ENCODE data around the gene MYADM.

The MYADM gene

DNA sequence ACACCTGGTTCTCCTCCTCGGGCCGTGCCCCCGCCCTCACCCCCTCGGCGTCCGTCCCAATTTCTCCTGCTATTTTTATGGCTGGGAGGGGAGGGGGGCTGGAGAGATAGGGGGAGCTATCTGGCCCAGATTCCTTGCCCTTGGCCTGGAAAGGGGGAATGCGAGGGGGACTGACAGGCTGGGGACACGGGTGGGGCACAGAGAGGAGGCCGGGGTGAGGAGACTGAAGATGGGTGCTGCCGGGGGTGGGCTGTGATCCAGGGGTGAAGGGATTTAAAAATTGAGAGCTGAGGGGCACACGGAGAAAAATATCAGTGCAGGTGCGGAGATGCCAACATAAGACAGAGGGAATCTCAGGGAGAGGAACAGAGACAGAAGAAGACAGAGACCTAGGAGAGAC, 16.6 kb downstream of the MYADM start:
- no peak for DNase-seq (ENCODE audit: low read depth in 1 of 2, low spot score in 1 of 2)

- no peak for DNase-seq (ENCODE audit: low read depth in 1 of 2, low spot score in 1 of 2)
Observed at GRCh38 chr19:53885036-53885435, 17.4 kb downstream of the MYADM start.

DNA sequence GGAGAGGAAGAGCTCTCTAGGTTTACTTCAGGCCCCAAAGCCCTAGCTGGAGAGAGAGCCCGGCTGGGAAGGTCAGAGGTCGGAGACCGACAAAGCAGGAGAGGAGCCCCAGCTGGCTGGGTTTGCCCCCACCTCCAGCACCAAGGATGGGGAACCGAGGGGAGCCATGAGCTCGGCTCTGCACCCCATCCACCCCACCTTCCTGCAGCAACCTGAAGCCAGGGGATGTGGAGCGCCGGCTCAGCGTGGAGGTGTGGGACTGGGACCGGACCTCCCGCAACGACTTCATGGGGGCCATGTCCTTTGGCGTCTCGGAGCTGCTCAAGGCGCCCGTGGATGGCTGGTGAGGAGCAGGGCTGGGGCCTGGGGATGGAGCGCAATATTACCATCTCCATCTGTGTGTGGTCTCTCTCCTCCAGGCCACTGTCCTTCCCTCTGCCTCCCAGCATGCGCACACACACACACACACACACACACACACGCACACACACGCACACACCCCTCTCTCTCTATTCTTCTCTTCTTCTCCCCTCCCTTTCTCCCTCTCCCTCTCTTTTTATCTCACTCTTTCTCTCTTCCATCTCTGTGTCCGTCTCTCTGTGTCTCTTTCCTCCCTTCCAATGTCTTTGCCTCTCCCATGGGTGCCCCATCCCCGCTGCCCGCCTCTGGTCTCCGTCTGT, 24.8 kb downstream of the MYADM start:
- no peak for DNase-seq (ENCODE audit: low read depth in 1 of 2, low spot score in 1 of 2)

GRCh38 chr19:53892981-53893325, 25.3 kb downstream of the MYADM start:
- no peak for DNase-seq (ENCODE audit: low read depth in 1 of 2, low spot score in 1 of 2)

DNA sequence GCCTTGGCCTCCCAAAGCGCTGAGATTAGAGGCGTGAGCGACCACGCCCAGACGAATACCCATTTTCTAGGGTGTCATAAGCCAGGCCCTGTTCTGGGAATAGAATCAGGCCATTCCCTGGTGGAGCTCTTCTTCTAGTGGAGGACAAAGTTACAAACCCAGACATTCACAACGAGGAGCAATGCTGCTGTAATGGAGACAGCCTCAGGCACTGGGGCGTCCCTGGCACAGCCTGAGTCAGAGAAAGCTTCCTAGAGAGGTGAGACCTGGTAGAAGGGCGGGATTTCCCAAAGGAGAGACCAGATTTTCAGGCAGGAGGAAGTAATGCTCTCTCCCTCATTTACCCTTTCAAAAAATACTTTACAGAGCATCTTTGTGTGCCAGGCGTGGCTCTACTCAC, 27.0 kb downstream of the MYADM start:
- DNase-seq (ENCODE audit: low read depth in 1 of 2, low spot score in 1 of 2) = no peak

GRCh38 chr19:53896682-53897081, 29.0 kb downstream of the MYADM start:
- no peak for DNase-seq (ENCODE audit: low read depth in 1 of 2, low spot score in 1 of 2)

GRCh38 chr19:53897459-53897858, 29.8 kb downstream of the MYADM start:
- no peak for DNase-seq (ENCODE audit: low read depth in 1 of 2, low spot score in 1 of 2)

GRCh38 chr19:53898166-53898565, 30.5 kb downstream of the MYADM start:
- no peak for DNase-seq (ENCODE audit: low read depth in 1 of 2, low spot score in 1 of 2)

DNA sequence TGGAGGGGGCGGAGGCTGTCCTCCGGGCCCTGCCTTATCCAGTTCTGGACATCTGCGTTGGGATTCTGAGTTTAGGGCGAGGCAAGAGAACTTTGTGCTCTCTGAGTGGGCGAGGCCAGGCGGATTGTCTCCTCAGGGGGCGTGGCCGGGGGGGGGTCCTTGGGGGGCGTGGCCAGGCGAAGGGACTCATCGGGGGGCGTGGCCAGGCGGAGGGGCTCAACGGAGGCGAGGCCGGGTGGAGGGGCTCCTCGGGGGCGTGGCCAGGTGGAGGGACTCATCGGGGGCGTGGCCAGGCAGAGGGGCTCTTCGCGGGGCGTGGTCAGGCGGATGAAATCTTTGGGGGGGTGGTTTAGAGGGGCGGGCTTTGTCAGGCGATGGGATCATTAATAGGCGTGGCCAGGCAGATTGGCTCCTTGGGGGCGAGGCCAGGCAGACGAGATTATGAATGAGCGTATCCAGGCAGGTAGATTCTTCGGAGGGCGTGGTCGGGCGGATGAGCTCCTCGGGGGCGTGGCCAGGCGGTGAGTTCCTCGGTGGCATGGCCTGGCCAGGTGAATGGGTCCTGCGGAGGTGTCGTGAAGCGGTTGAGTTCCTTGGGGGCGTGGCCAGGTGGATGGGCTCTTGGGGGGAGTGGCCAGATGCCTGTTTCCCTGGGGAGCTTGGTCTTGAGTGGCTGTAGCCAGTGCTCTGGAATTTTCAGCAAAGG, 31.1 kb downstream of the MYADM start:
- no peak for DNase-seq (ENCODE audit: low read depth in 1 of 2, low spot score in 1 of 2)

- no peak for DNase-seq (ENCODE audit: low read depth in 1 of 2, low spot score in 1 of 2)
Observed at GRCh38 chr19:53900191-53900860, 32.6 kb downstream of the MYADM start.

- no peak for DNase-seq (ENCODE audit: low read depth in 1 of 2, low spot score in 1 of 2)
Observed at GRCh38 chr19:53903055-53903680, 35.5 kb downstream of the MYADM start.

GRCh38 chr19:53904909-53905308, 37.2 kb downstream of the MYADM start:
- no peak for DNase-seq (ENCODE audit: low read depth in 1 of 2, low spot score in 1 of 2)

DNA sequence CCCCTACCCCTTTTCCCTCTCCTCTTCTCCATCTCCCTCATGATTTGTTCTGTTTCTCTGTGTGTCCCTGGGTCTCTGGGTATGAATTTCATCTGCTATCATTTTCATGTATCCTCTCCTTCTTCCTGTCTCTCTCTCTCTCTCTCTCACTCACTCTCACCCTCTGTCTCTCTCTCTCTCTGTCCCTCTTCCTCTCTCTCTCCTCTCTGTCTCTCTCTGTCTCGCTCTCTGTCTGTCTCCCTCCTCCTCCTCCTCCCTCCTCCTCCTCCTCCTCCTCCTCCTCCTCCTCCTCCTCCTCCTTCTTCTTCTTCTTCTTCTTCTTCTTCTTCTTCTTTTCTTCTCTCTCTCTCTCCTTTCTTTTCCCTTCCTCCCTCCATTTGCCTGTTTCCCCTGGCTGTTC, 38.1 kb downstream of the MYADM start:
- no peak for DNase-seq (ENCODE audit: low read depth in 1 of 2, low spot score in 1 of 2)

DNA sequence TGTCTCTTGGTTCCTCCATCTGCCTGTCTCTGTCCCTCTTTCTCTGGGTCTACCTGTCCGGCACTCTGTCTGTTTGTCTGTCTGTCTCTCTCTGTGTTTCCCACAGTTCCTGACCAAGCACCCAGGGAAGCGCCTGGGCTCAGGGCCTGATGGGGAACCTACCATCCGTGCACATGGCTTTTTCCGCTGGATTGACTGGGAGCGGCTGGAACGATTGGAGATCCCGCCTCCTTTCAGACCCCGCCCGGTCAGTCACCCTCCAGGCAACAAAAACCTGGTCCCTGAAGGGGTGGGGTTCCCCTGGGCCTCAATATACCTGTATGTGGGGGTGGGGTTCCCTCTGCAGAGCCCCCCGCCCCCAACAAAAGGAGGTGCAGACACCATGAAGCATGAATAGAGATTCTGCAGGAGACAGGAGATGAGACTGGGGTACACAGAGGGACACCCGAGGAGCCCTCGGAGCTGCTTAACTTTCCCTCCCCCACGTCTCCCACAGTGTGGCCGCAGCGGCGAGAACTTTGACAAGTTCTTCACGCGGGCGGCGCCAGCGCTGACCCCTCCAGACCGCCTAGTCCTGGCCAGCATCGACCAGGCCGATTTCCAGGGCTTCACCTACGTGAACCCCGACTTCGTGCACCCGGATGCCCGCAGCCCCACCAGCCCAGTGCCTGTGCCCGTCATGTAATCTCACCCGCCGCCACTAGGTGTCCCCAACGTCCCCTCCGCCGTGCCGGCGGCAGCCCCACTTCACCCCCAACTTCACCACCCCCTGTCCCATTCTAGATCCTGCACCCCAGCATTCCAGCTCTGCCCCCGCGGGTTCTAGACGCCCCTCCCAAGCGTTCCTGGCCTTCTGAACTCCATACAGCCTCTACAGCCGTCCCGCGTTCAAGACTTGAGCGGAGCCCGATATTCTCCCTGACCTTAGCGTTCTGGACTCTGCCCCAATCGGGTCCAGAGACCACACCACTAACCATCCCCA, 38.8 kb downstream of the MYADM start:
- peak; percentile 35 to 60 for DNase-seq (ENCODE audit: low read depth in 1 of 2, low spot score in 1 of 2)

- DNase-seq (ENCODE audit: low read depth in 1 of 2, low spot score in 1 of 2) = no peak
Observed at GRCh38 chr19:53907193-53907581, 39.5 kb downstream of the MYADM start.

GRCh38 chr19:53907690-53908089, 40.0 kb downstream of the MYADM start:
- no peak for DNase-seq (ENCODE audit: low read depth in 1 of 2, low spot score in 1 of 2)

GRCh38 chr19:53908106-53908934, 40.6 kb downstream of the MYADM start:
- peak in 1 of 2 donors; percentile 30 for DNase-seq (ENCODE audit: low read depth in 1 of 2, low spot score in 1 of 2)

DNA sequence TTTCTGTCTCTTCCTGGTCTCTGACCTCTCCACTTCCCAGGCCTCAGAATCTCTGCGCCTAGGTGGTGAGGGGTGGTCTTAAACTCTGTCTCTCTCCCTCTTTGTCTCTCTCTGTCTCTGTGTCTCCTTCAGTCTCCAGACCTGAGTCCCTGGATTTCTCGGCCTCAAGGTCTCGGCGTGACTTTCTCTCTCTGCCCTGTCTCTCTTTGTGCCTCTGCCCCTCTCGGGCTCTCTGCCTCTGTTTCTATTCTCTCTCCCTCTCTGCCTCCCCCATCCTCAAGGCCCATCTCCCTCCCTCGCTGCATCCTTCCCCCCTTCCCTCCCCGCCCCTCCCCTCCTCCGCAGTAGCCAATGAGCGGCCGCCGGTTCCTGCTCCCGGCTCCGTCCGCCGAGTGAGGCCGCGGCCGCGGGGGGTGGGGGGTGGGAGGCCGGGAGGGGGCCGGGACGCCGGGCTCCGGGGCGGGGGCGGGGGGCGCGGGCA, 41.3 kb downstream of the MYADM start, which contains the start of gene CACNG7:
Gene CACNG7, plus strand, starts transcription at position 344 of the 481 bp plus-strand sequence. CDS start 3,554 bp downstream, outside the sequence.
- no peak for DNase-seq (ENCODE audit: low read depth in 1 of 2, low spot score in 1 of 2)

DNA sequence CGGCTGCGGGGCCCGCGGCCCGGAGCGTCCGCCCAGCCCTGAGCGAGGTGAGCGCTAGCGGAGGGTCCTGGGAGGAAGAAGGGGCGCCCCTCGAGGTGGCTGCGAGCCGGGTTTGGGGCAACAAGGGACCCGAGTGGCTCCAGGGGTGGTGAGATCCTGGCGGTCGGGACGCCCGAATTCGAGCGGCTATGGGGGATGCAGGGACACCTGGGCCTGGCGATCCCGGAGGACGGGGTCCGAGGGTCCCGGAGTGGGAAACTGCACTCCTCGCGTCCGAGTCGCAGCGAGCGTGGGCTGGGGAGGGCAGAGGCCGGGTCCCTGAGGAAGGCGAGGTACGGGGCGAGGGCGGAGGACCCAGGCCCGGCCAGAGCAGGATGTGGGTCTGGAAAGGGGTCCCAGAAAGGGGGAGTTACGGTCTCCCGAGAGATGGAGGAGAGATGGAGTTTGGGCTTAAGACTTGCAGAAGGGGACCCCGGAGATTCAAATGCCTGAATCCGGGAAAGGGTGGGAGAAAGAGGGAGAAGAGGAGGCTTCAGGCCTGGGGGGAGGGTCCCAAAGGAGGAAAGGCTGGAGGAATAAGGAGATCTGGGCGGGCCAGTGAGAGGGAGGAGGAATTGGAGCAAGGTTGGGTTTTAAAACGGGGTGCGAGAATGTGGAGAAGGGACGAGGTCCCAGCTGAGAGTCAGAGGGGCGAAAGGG, 41.9 kb downstream of the MYADM start:
- DNase-seq (ENCODE audit: low read depth in 1 of 2, low spot score in 1 of 2) = no peak
